ENCODE results near the gene BBOX1. TPM values are rescaled to one million over a fixed set of nuclear protein-coding genes. Genes with fewer than 3 reads are reported as not detected.

The BBOX1 gene
- total and polyA plus RNA-seq, 2 donors (not counting 1 experiment from before 2014, with no cell fraction given) = not detected

DNA sequence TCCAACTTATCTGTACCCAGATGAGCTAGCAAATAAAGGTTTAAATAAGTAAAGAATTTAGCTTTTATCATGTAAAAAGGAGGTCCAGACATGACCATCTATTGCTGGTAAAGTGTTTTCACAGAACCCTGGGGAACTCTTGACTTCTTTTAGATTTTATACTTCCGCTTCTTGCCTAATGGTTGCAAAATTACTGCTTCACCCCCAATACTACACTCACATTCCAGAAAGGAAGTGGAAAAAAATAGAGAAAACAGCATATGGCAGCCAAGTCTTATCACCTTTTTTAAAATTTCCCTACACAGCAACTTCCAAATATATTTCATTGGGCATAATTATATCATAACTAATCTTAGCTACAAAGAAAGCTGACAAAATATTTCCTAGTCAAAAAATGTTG, 12.1 kb downstream of the BBOX1 start:
- no peaks in the 10 kb centered on the region for H3K4me1 ChIP-seq (ENCODE audit: control insufficient read depth, extremely low read depth, insufficient read depth, low read length)
- no peaks in the 10 kb centered on the region for H3K79me2 ChIP-seq (ENCODE audit: control insufficient read depth, insufficient read depth, low read length)
- TF ChIP-seq EZH2 (IDR thresholded peaks at IDR 0.05; ENCODE audit: low read length, missing control alignments) = no peak
- TF ChIP-seq, protein P1, sequence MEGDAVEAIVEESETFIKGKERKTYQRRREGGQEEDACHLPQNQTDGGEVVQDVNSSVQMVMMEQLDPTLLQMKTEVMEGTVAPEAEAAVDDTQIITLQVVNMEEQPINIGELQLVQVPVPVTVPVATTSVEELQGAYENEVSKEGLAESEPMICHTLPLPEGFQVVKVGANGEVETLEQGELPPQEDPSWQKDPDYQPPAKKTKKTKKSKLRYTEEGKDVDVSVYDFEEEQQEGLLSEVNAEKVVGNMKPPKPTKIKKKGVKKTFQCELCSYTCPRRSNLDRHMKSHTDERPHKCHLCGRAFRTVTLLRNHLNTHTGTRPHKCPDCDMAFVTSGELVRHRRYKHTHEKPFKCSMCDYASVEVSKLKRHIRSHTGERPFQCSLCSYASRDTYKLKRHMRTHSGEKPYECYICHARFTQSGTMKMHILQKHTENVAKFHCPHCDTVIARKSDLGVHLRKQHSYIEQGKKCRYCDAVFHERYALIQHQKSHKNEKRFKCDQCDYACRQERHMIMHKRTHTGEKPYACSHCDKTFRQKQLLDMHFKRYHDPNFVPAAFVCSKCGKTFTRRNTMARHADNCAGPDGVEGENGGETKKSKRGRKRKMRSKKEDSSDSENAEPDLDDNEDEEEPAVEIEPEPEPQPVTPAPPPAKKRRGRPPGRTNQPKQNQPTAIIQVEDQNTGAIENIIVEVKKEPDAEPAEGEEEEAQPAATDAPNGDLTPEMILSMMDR (conservative IDR thresholded peaks at IDR 0.05 in 1 of 2, IDR thresholded peaks at IDR 0.05 in 1 of 2; ENCODE audit: low read depth in 1 of 2, low read length in 2 of 2) = no peak
- no peak overlapping the region for H3K27ac ChIP-seq (ENCODE audit: insufficient read depth, low read length)
- H3K27me3 ChIP-seq (ENCODE audit: control insufficient read depth, insufficient read depth, low read length) = no peaks in the 10 kb centered on the region
- H3K36me3 ChIP-seq (ENCODE audit: control insufficient read depth, insufficient read depth, low read length) = no peaks in the 10 kb centered on the region
- H3K9me3 ChIP-seq (ENCODE audit: control insufficient read depth, insufficient read depth, low read depth, low read length) = no peaks in the 10 kb centered on the region
- no peak overlapping the region for H3K9ac ChIP-seq (ENCODE audit: insufficient read depth, low read length)
- no peak for DNase-seq (ENCODE audit: low read depth in 2 of 2)
- no peaks in the 10 kb centered on the region for H4K20me1 ChIP-seq (ENCODE audit: control insufficient read depth, extremely low read depth, insufficient read depth, low read length)
- no peak overlapping the region for H3K4me3 ChIP-seq (replicated peaks in 1 of 4; ENCODE audit: control extremely low read depth in 1 of 4, insufficient read depth in 1 of 4, low read depth in 3 of 4, low read length in 4 of 4)
- no peak overlapping the region for H3K4me2 ChIP-seq (ENCODE audit: extremely low read depth, insufficient read depth, low read length)
- H2AFZ ChIP-seq (ENCODE audit: low read length) = no peak overlapping the region

DNA sequence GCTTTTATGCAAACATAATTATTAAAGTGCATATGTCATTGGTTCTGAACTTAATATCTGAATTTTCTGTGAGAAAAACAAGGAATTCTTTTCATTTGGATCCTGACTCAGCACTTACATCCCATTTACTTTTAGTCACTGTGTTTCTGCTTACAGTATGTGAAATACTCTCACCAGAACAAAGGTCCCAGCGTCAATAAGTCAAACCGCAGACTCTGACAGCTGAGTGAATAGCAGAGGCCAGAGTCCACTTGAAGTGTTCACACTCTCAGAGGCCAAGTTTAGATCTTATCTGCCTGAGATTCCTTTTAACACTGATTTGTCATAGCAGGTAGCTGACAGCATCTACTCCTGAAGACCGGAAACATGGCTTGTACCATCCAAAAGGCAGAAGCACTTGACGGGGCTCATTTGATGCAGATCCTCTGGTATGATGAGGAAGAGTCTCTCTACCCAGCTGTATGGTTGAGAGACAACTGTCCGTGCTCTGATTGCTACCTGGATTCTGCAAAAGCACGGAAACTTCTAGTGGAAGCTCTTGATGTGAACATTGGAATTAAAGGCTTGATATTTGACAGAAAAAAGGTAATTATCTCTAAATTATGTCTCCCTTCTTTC, 14.6 kb downstream of the BBOX1 start:
- Histone ChIP-seq H3K4me2 (ENCODE audit: extremely low read depth, insufficient read depth, low read length) (no peak overlapping the region), H3K27ac (ENCODE audit: insufficient read depth, low read length) (no peak overlapping the region), H3K9me3 (ENCODE audit: control insufficient read depth, insufficient read depth, low read depth, low read length) (no peaks in the 10 kb centered on the region), H3K4me1 (ENCODE audit: control insufficient read depth, extremely low read depth, insufficient read depth, low read length) (no peaks in the 10 kb centered on the region), H2AFZ (ENCODE audit: low read length) (no peak overlapping the region), H3K9ac (ENCODE audit: insufficient read depth, low read length) (no peak overlapping the region), H3K79me2 (ENCODE audit: control insufficient read depth, insufficient read depth, low read length) (no peaks in the 10 kb centered on the region), H3K27me3 (ENCODE audit: control insufficient read depth, insufficient read depth, low read length) (no peaks in the 10 kb centered on the region), H3K36me3 (ENCODE audit: control insufficient read depth, insufficient read depth, low read length) (no peaks in the 10 kb centered on the region), H3K4me3 (replicated peaks in 1 of 4; ENCODE audit: control extremely low read depth in 1 of 4, insufficient read depth in 1 of 4, low read depth in 3 of 4, low read length in 4 of 4) (no peak overlapping the region), H4K20me1 (ENCODE audit: control insufficient read depth, extremely low read depth, insufficient read depth, low read length) (no peaks in the 10 kb centered on the region)
- no peak for TF ChIP-seq EZH2 (IDR thresholded peaks at IDR 0.05; ENCODE audit: low read length, missing control alignments)
- TF ChIP-seq, protein P1 (conservative IDR thresholded peaks at IDR 0.05 in 1 of 2, IDR thresholded peaks at IDR 0.05 in 1 of 2; ENCODE audit: low read depth in 1 of 2, low read length in 2 of 2) = no peak
- DNase-seq (ENCODE audit: low read depth in 2 of 2) = peak; percentile 81 to 93

DNA sequence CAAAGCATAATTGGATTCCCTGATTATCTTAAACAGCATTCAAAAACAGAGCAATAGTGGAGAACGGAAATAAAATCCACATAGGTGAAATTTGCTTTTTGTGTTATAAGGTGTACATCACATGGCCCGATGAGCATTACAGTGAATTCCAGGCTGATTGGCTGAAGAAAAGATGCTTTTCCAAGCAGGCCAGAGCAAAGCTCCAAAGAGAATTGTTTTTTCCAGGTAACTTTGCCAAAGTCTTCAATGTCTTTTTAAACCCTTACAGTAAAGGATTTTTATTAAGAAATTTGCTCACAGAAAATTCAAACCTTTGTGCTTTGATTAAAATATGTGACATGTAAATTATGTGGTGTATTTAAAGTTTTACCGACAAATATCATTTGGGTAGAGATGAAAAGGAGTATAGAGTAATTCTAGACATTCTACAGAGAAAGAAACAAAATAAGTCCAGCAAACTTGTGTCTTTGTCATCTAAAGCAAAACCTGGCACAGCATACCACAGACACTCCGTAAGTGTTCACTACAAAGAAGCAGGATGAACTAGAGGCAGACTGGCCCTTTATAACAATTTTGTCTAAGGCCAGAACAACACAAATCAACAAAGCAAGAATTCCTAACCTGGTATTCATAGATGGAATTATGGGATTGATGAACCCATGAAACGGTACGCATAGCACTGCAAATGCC, 16.6 kb downstream of the BBOX1 start:
- H3K4me2 ChIP-seq (ENCODE audit: extremely low read depth, insufficient read depth, low read length) = no peak overlapping the region
- H2AFZ ChIP-seq (ENCODE audit: low read length) = no peak overlapping the region
- no peaks in the 10 kb centered on the region for H3K79me2 ChIP-seq (ENCODE audit: control insufficient read depth, insufficient read depth, low read length)
- TF ChIP-seq EZH2 (IDR thresholded peaks at IDR 0.05; ENCODE audit: low read length, missing control alignments) = no peak
- TF ChIP-seq, protein P1 (conservative IDR thresholded peaks at IDR 0.05 in 1 of 2, IDR thresholded peaks at IDR 0.05 in 1 of 2; ENCODE audit: low read depth in 1 of 2, low read length in 2 of 2) = no peak
- no peaks in the 10 kb centered on the region for H4K20me1 ChIP-seq (ENCODE audit: control insufficient read depth, extremely low read depth, insufficient read depth, low read length)
- no peaks in the 10 kb centered on the region for H3K36me3 ChIP-seq (ENCODE audit: control insufficient read depth, insufficient read depth, low read length)
- H3K4me1 ChIP-seq (ENCODE audit: control insufficient read depth, extremely low read depth, insufficient read depth, low read length) = no peaks in the 10 kb centered on the region
- no peak overlapping the region for H3K9ac ChIP-seq (ENCODE audit: insufficient read depth, low read length)
- DNase-seq (ENCODE audit: low read depth in 2 of 2) = no peak
- H3K4me3 ChIP-seq (replicated peaks in 1 of 4; ENCODE audit: control extremely low read depth in 1 of 4, insufficient read depth in 1 of 4, low read depth in 3 of 4, low read length in 4 of 4) = no peak overlapping the region
- H3K27me3 ChIP-seq (ENCODE audit: control insufficient read depth, insufficient read depth, low read length) = no peaks in the 10 kb centered on the region
- H3K27ac ChIP-seq (ENCODE audit: insufficient read depth, low read length) = no peak overlapping the region
- H3K9me3 ChIP-seq (ENCODE audit: control insufficient read depth, insufficient read depth, low read depth, low read length) = no peaks in the 10 kb centered on the region
